Spinal cord (tissue), 10 donors: ENCODE results near the gene ALAS1. TPM values are rescaled to one million over a fixed set of nuclear protein-coding genes. Genes with fewer than 3 reads are reported as not detected.

Source experiments
- DNase-seq, 6 donors: peaks; one replicate each; pipeline versions ENCODE4 v3.0.0 to v3.0.0-alpha.2; 2013 to 2015; ENCODE audit warnings: low spot score in 6 of 6, low read depth in 4 of 6
- H3K27ac ChIP-seq: one replicate; pipeline ENCODE4 v1.5.1; 2013; ENCODE audit warnings: low read depth, low read length, control low read depth
- H3K27me3 ChIP-seq: one replicate; pipeline ENCODE4 v1.6.1; 2013; ENCODE audit warnings: low read length; ENCODE audit not compliant: control insufficient read depth, insufficient read depth
- H3K36me3 ChIP-seq: one replicate; pipeline ENCODE4 v1.6.1; 2013; ENCODE audit warnings: low read length; ENCODE audit not compliant: control insufficient read depth, insufficient read depth
- H3K4me1 ChIP-seq: one replicate; pipeline ENCODE4 v1.6.1; 2013; ENCODE audit warnings: low read length; ENCODE audit not compliant: control insufficient read depth, insufficient read depth
- H3K4me3 ChIP-seq: one replicate; pipeline ENCODE4 v1.5.1; 2013; ENCODE audit warnings: low read depth, low read length, control low read depth
- H3K9me3 ChIP-seq: one replicate; pipeline ENCODE4 v1.6.1; 2013; ENCODE audit warnings: low read length; ENCODE audit not compliant: control insufficient read depth, insufficient read depth
- WGBS: methylation state at CpG from one replicate; pipeline ENCODE4 v1.1.5; 2013; ENCODE audit warnings: missing lambda C conversion rate; ENCODE audit not compliant: insufficient coverage; 5-methylcytosine and 5-hydroxymethylcytosine counted together
- polyA plus RNA-seq, 2 donors: library from polyadenylated mRNA; unstranded; fragments of 120-200 nt; gene quantifications; one replicate each; pipeline ENCODE4 v1.2.1, GENCODE V29; 2013; ENCODE audit not compliant: insufficient read length in 2 of 2
- total RNA-seq, 2 donors: library from RNA; depleted of rRNA in 1 of 2; stranded (reverse); fragments of 120-200 nt in 1 of 2; fragments of >200 nt in 1 of 2; gene quantifications; one replicate each; pipeline versions ENCODE4 v1.2.3 to v1.2.4, GENCODE V29; 2013 to 2014
- donor health status: healthy.

The ALAS1 gene
- total and polyA plus RNA-seq, 4 donors = 39.6 to 57.5 (median 52.7) TPM

DNA sequence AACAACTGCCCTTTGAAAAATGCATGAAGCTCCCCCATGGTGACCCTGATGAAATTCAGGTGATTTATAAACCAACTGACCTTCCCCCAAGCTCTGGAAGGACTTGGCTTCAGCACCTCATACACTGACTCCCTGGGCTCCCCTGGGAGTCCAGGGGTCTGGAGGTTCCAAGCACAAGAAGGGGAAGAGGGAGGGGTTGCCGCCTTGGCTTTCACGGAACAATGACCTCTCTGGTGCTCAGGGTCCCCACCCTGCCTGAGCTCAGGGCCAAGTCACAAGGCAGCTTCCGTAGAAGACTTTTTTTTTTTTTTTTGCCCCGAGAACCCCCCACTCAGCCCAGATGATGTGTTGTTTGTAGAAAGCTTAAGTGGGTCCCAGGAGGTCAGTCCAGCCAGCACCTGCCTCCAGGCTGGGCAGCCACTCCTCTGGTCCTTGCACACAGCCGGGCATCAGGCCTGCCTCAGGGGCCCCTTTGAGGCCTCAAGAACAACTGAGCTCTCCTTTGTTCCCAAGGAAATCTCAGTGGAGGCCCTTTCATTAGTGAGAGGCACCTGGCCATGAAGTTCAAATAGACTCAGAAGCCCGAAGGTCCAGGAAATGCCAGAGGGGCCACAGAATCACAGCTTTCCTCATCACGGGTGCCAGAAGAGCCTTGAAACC lies 14.0 kb upstream of the ALAS1 start:
- 77% methylated on average over 2 of the region's 7 CpGs for WGBS
- Histone ChIP-seq H3K4me1 (no peaks in the 10 kb centered on the region), H3K27me3 (no peaks in the 10 kb centered on the region), H3K27ac (no peak overlapping the region), H3K9me3 (no peaks in the 10 kb centered on the region), H3K4me3 (no peak overlapping the region), H3K36me3 (no peaks in the 10 kb centered on the region)
- no peak for DNase-seq

DNA sequence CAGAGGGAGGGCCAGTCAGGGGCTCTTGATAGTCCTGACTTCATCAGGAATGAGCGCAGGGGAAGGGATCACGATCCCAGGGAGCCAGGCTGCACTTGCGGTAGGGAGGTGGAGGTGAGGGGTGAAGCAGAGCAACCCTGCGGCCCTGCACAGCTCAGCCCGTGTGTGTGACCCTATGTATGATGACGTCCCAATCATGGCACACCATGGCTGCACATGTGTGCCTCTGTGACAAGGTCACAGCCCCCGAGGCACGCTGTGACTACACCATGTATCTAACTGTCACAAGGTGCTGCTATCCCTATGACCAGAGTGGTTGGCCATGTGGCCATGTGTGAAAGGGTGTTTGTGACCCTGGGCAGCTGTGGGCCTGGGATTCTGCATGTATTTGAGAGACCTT lies 13.3 kb upstream of the ALAS1 start:
- WGBS = 93% methylated on average over 7 of the region's 8 CpGs
- no peaks in the 10 kb centered on the region for H3K36me3 ChIP-seq
- H3K27me3 ChIP-seq = no peaks in the 10 kb centered on the region
- no peak for DNase-seq
- H3K9me3 ChIP-seq = no peaks in the 10 kb centered on the region
- H3K27ac ChIP-seq = no peak overlapping the region
- H3K4me3 ChIP-seq = no peak overlapping the region
- H3K4me1 ChIP-seq = peaks cover 4% of the 10 kb centered on the region

DNA sequence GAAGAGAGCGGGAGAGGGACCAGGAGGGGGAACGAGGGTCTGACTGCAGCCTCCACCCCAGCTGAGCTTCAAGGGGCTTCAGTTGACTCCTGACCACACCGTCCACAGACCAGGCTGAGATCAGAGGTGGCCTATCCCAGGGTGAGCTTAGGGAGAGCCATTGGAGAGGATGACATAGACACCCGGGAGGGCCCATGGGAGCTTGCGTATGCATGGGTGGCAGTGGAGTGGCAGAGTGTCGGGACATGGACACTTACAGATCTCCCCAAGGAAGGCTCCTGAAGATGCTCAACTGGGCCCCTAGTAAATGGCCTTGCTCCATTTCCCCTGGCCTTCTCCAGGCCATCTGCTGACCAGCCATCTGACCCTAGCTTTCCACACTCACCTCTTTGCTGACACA lies 12.6 kb upstream of the ALAS1 start:
- Histone ChIP-seq H3K4me1 (peaks cover 10% of the 10 kb centered on the region), H3K27ac (no peak overlapping the region), H3K27me3 (no peaks in the 10 kb centered on the region), H3K36me3 (no peaks in the 10 kb centered on the region), H3K9me3 (no peaks in the 10 kb centered on the region), H3K4me3 (no peak overlapping the region)
- DNase-seq = no peak
- 95% methylated on average over 5 of the region's 6 CpGs for WGBS

DNA sequence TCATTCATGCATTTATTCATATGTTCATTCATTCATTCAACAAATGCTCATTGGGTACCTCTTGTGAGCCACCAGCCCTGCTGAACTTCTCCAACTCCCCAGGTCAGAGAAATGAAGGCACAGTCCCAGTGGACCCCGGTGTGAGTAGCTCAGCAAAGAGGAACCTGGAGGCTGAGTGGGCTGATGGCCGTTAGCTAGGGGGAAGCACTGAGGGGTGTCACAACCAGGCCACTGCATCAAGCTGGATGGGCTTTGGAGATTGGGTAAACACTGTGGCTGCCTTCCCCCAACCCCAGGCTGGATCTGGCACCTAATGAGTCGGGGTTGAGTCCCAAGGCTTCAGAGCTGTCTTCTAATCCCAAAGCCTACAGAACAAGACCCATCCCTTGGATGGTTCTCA lies 12.1 kb upstream of the ALAS1 start:
- H3K4me3 ChIP-seq = no peak overlapping the region
- 83% methylated on average over 3 of the region's 3 CpGs for WGBS
- no peaks in the 10 kb centered on the region for H3K9me3 ChIP-seq
- no peaks in the 10 kb centered on the region for H3K36me3 ChIP-seq
- H3K27ac ChIP-seq = no peak overlapping the region
- no peak for DNase-seq
- H3K4me1 ChIP-seq = peaks cover 15% of the 10 kb centered on the region
- no peaks in the 10 kb centered on the region for H3K27me3 ChIP-seq

DNA sequence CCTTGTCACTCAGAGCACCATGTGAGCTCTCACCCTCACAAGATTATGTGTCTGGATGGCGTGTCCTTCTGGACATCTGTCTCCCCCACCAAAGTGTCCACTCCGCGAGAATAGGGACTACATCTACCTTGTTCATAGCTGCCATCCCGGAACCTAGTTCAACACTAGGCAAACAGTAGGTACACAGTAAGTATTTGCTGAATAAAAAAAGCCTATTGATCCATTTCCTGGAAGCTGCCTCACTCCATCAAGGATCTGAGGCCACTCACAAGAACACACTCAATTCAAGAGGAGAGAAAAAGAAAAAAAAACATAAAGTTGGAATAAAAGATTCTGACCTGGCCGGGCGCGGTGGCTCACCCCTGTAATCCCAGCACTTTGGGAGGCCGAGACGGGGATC lies 11.2 kb upstream of the ALAS1 start:
- DNase-seq = no peak
- H3K27ac ChIP-seq = no peak overlapping the region
- 100% methylated on average over 1 of the region's 9 CpGs for WGBS

DNA sequence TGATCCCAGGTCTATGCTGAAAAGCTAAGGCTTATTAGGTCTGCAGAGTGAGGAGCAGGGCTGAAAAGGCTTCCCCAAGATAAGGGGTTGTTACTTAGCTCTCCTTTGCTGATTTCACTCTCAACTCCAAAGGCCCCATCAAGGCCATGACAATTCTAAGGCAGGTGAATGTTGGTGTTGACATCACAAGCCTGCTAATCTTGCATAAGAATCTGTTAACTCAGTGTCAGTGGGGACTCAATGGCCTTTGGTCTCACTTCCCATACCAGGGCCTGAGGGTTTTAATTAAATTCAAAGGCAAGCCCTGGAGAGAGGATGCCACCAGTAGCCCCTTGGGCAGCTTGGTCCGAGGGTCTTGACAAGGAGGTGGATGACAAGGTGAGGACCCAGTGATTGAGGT lies 9.4 kb upstream of the ALAS1 start:
- no peak for DNase-seq
- 71% methylated on average over 1 of the region's 1 CpG for WGBS

More for the DNA sequence above, 11.2 kb upstream of the ALAS1 start:
- no peak overlapping the region for H3K4me3 ChIP-seq
- no peaks in the 10 kb centered on the region for H3K27me3 ChIP-seq
- no peaks in the 10 kb centered on the region for H3K36me3 ChIP-seq
- no peaks in the 10 kb centered on the region for H3K9me3 ChIP-seq
- peaks cover 21% of the 10 kb centered on the region for H3K4me1 ChIP-seq

DNA sequence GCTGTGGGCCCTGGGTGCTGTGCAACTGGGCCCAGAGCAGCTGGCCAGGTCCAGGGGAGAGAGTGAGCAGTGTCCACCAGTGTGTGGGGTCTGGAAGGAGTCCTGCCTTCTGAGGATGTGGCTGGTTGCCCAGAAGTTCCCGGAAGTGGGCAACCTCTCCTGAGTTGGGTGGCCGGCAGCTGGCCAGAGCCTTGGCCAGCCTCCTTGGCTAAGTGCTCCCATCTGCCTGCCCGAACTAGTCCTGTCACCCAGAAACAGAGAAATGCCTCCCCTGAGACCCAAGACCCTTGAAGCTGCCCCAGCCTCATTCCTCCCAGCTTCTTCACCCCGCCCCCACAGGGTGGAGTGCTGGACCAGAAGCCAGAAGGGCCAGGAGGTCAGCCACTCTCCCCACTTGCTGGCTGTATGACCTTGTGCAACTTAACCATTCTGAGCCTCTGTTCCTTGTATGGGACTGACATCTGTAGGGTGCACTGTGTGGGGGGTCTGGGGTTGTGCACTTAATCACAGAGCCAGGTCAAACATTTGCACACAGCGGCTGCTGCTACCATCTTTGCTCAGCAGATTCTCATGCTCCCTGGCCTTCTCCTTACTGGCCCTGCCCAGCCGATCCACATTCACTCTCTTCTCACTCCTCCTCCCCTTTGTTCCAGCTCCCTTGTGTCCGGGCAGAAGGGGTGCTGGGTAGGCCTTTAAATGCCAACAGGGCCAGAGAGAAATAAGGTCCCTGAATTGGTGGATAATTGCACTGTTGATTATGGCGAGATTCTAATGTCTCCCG lies 7.5 kb upstream of the ALAS1 start:
- Histone ChIP-seq H3K4me3 (no peak overlapping the region), H3K4me1 (peaks cover 25% of the 10 kb centered on the region), H3K9me3 (no peaks in the 10 kb centered on the region), H3K27me3 (no peaks in the 10 kb centered on the region), H3K36me3 (no peaks in the 10 kb centered on the region), H3K27ac (peak overlapping the region; percentile 64)
- DNase-seq = peak in 2 of 6 donors; percentile 35 to 81
- 28% methylated on average over 5 of the region's 9 CpGs for WGBS

More for the DNA sequence above, 9.4 kb upstream of the ALAS1 start:
- Histone ChIP-seq H3K9me3 (no peaks in the 10 kb centered on the region), H3K4me3 (no peak overlapping the region), H3K4me1 (peaks cover 25% of the 10 kb centered on the region), H3K27me3 (no peaks in the 10 kb centered on the region), H3K27ac (no peak overlapping the region), H3K36me3 (no peaks in the 10 kb centered on the region)

DNA sequence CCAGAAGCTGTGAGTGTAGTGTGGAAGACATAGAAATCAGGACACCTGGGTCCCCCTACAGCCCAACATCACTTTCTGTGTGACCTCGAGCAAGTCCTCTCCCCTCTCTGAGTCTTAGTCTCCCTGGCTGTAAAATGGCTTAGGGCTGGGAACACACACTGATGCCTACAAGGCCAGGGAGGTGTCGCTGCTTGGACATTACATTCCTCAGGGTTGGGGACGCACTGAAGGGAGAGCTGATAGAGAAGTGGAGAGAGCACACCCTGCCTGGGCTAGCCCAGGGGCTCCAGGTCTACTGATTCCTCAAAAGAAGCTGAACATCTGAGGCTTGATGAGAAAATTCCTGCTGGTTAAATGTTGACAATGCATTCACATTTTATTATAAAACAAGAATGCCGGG lies 6.3 kb upstream of the ALAS1 start:
- DNase-seq = no peak
- Histone ChIP-seq H3K27ac (no peak overlapping the region), H3K27me3 (no peaks in the 10 kb centered on the region), H3K36me3 (no peaks in the 10 kb centered on the region), H3K4me1 (peaks cover 25% of the 10 kb centered on the region), H3K4me3 (no peak overlapping the region), H3K9me3 (no peaks in the 10 kb centered on the region)
- WGBS = 91% methylated on average over 2 of the region's 4 CpGs

DNA sequence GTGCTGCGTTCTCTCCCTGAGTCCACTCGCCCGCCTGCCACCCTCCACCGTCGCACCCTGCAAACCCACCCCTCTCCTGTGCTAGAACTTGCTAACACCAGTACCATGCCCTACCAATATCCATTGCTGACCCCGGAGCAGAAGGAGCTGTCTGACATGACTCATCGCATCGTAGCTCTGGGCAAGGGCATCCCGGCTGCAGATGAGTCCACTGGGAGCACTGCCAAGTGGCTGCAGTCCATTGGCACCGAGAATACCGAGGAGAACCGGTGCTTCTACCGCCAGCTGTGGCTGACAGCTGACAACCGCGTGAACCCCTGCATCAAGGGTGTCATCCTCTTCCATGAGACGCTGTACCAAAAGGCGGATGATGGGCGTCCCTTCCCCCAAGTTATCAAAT lies 4.9 kb upstream of the ALAS1 start:
- Histone ChIP-seq H3K9me3 (no peaks in the 10 kb centered on the region), H3K4me3 (no peak overlapping the region), H3K36me3 (no peaks in the 10 kb centered on the region), H3K4me1 (peaks cover 35% of the 10 kb centered on the region), H3K27ac (no peak overlapping the region), H3K27me3 (no peaks in the 10 kb centered on the region)
- DNase-seq = peak in 1 of 6 donors; percentile 41
- 57% methylated on average over 16 of the region's 18 CpGs for WGBS
